Fibroblast of the aortic adventitia (primary cell): Measurements from ENCODE around the gene PDLIM4. TPM values are rescaled to one million over a fixed set of nuclear protein-coding genes. Genes with fewer than 3 reads are reported as not detected.

ENCODE experiments used
- DNase-seq: peaks from one replicate; pipeline ENCODE4 v3.0.0-alpha.2; 2010; ENCODE audit warnings: low read depth
- H3K4me3 ChIP-seq: 2 replicates; pipeline ENCODE4 v1.5.1; 2011; ENCODE audit warnings: low read depth, mild to moderate bottlenecking, control low read depth, low read length, moderate library complexity
- total RNA-seq: library from RNA; depleted of rRNA; stranded (reverse); fragments of >200 nt; gene quantifications from 2 replicates; pipeline ENCODE4 v1.2.3, GENCODE V29; 2012; ENCODE audit warnings: low replicate concordance
- TF ChIP-seq, protein P1 (sequence below): IDR thresholded peaks from 2 replicates; pipeline ENCODE4 v1.5.1; 2011; ENCODE audit warnings: mild to moderate bottlenecking, low read length, control low read depth, inconsistent platforms; ENCODE audit not compliant: insufficient read depth

PDLIM4 gene
- total RNA-seq, 1 donor: 41.8 TPM

DNA sequence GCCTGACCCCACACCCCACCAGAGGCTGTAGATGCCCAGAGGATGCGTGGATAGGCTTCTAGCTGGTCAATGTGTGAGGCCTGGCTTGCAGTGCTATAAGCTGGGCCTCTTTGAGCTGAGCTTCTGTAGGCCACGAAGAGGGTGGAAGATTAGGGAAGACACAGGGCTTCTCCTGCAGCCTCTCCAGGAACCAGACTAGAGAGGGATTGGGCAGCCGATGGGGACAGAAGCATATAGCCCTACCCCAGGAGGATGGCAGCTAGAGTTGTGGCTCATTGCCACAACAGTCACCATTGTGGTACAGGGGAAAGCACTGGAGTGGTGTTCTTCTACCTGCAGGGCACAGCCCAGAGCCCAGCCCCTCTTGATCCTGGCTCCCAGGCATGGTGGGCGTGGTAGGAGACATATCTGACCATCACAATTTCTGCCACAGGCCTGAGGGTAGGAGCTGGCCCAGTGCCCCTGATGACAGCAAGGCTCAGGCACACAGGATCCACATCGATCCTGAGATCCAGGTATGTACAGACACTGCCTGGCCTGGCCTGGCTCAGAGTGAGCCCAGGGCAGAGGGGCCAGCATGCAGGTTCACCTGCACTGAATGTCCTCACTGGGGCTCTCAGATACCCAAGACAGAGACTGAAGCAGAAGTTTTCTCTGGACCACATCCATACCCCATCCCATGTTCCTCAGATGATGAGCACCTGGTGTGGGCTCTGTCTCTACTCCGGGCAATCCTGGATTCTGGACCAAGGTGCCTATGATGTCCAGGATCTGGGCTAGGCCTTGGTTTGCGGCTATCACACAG lies 8.7 kb downstream of the PDLIM4 start:
- no peak for DNase-seq
- H3K4me3 ChIP-seq: no peak overlapping the region
- TF ChIP-seq, protein P1, sequence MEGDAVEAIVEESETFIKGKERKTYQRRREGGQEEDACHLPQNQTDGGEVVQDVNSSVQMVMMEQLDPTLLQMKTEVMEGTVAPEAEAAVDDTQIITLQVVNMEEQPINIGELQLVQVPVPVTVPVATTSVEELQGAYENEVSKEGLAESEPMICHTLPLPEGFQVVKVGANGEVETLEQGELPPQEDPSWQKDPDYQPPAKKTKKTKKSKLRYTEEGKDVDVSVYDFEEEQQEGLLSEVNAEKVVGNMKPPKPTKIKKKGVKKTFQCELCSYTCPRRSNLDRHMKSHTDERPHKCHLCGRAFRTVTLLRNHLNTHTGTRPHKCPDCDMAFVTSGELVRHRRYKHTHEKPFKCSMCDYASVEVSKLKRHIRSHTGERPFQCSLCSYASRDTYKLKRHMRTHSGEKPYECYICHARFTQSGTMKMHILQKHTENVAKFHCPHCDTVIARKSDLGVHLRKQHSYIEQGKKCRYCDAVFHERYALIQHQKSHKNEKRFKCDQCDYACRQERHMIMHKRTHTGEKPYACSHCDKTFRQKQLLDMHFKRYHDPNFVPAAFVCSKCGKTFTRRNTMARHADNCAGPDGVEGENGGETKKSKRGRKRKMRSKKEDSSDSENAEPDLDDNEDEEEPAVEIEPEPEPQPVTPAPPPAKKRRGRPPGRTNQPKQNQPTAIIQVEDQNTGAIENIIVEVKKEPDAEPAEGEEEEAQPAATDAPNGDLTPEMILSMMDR: no peak

DNA sequence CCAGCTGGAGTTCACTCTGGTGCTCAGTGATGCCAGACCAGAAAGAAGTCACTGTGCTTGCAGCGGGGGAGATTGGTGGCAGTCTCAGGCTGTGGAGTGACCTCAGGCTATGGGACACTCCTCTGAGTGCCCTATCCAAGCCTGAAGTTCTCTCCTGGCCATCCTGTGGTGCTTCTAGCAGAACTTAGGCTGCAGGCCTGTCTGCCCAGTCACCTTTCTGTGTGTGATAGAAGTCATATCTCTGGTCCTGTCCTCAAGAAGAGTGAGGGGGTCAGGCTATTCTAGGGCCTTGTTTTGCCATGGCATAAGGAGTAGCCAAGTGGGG lies 9.3 kb downstream of the PDLIM4 start:
- TF ChIP-seq, protein P1: no peak
- H3K4me3 ChIP-seq: no peak overlapping the region
- no peak for DNase-seq

DNA sequence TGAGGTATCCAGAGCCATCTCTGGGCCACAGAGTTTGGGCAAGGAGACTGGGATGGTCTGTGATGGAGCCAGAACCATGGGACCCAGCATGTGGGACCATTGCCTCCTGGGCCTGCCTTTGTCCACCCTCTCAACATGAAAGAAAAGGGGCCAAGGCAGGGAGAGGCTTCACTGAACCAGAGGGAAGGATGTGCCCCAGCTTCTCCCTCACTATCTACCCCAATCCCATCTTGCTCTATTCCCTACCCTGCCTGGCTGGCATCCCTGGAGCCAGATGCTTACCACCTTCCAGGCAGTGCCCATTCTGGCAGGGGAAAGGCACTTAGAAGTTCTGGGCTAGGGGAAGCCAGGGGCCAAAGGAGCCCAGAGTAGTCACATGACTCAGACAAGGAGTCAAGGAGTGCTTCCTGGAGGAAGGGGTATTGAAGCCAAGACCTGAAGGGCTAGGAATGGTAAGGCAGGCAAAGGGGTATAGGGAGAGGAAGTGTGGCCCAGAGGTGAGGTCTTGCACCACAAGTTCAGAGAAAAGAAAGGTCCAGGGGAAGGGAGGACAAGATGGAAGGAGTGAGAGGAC lies 9.8 kb downstream of the PDLIM4 start:
- TF ChIP-seq, protein P1: no peak
- H3K4me3 ChIP-seq: no peak overlapping the region
- DNase-seq: no peak

DNA sequence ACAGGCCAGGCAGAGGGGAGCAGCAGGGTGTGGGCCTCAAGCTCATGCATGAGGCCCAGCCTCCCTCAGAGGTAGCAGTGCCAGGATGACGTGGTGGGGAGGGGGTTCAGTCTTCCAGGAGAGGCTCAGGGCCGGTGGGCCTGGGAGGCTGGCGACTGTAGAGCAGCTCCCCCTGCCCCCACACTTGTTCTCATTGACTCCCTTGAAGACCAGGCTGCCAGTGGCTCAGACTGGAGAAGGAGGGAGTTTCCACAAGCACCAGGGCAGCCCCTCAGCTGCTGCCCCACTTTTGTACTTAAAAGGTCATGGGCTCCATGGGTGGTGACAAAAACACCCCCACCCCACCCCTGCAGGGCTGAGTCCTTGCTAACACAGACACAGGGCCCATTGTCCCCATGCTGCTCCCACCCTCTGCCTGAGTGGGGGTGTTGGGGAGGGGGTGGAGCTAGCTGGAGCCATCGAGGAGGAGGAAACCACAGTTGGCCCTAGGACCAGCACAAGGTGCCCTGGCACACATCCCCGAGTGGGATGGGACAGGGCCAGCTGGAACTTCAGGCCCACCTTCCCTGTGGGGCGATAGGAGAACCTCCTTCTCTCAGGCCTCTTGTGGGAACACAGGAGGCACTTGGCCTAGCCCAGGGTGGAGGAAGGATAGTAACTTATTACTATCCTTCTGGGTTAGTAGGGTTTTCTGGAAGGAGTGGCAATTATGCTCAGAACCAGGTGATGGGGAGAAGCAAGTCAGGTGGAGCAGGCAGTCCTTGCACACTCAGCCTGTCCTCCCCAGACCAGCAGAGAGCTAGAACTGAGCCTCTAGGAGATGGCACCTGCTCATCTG lies 10.7 kb downstream of the PDLIM4 start:
- no peak for DNase-seq
- TF ChIP-seq, protein P1: no peak
- no peak overlapping the region for H3K4me3 ChIP-seq

DNA sequence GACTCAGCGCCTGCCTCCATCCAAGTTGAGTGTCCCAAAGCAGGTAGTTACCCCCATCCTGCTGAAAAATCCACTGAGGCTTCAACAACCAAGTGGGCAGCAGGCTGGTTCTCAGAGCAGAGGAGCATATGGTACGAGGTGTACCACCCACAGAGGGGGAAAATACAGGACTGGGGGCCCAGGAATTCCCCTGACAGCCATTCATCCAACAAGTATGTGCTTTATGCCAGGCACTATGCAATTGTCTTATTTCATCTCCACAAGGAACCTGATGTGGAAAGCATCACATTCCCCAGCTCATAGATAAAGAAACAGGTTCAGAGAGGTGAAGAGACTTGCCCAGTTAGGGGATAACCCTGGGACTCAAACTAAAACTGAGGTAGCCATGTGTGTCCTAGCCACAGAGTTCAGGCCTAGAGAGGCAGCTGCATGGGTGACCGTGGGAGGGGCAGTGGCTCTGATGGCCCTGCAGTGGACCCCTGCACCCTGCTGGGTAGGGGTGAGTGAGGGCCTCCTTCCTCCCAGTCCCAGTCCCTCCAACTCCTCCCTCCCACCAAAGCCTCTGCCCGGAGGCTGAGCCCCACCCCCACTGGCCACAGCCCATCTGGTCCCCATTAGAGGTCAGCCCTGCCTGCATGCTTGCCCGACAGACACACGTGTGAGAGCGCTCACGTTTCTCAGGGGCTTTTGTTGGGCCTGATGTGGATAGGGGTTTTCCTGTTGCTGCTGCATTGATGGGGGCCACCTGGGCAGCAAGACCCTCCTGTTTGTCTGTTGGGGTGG lies 11.5 kb downstream of the PDLIM4 start:
- TF ChIP-seq, protein P1: no peak
- peak; percentile 60 for DNase-seq
- H3K4me3 ChIP-seq: no peak overlapping the region

DNA sequence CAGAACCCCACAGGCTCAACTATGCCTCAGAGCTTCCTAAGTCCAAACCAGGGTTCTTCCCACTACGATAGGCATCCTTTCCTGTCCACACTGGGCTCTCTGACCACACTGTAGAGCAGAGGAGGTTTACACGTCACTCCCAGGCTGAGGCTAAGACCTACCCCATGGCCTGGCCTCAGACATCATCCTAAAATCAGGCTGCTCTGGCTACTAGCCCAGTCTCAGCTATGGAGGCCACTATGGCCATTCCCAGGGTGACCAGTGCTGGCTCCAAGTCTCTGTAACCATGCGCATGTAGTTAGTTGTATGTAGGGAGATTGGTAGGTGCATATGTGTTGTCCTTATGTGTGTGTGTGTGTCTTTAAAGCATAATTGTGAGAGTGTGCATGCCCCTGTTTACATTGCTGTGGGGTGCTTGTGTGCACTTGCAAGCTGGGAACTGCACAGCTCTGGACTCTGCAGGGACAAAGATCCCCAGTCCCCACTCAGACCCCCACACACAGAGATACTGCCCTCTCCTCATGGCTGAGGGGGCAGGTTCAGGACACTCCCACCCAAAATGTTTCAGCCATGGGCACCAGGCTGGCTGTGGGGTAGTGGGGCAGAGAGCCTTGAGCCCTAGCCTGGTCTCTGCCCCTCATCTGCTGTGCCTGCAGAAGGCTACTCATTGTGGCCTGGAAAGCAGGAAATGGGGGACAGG lies 12.3 kb downstream of the PDLIM4 start:
- TF ChIP-seq, protein P1: no peak
- H3K4me3 ChIP-seq: no peak overlapping the region
- no peak for DNase-seq
